GM23338 (cell line): ENCODE results near the gene RAB40C. TPM values are rescaled to one million over a fixed set of nuclear protein-coding genes. Genes with fewer than 3 reads are reported as not detected.

ENCODE experiments used
- ATAC-seq: fragments of 200-7000 bp; cut with Tn5 transposase; 3 replicates; pipeline ENCODE4 v1.9.1; 2020
- DNase-seq: peaks from one replicate; pipeline ENCODE4 v3.0.0-alpha.2; 2015; ENCODE audit warnings: low spot score
- H2AFZ ChIP-seq: fragments of 200-600 bp; sonication (generic); 2 replicates; pipeline ENCODE4 v1.8.0; 2016; ENCODE audit warnings: antibody characterized with exemption, mild to moderate bottlenecking, moderate library complexity
- H3F3A ChIP-seq: fragments of 200-600 bp; sonication (generic); replicated peaks from 2 replicates; pipeline ENCODE4 v1.8.0; 2017; ENCODE audit warnings: antibody characterized with exemption, mixed run types, low read depth
- H3K27ac ChIP-seq: fragments of 200-600 bp; sonication (generic); 2 replicates; pipeline ENCODE4 v1.6.1; 2016; ENCODE audit warnings: low read depth
- H3K27me3 ChIP-seq: fragments of 200-600 bp; sonication (generic); 2 replicates; pipeline ENCODE4 v1.8.0; 2016; ENCODE audit warnings: mild to moderate bottlenecking, mixed run types, moderate library complexity; ENCODE audit not compliant: insufficient read depth
- H3K36me3 ChIP-seq: fragments of 200-600 bp; sonication (generic); 2 replicates; pipeline ENCODE4 v1.8.0; 2016; ENCODE audit warnings: mild to moderate bottlenecking; ENCODE audit not compliant: insufficient read depth
- H3K4me1 ChIP-seq: fragments of 200-600 bp; sonication (generic); 2 replicates; pipeline ENCODE4 v1.8.0; 2016; ENCODE audit warnings: mild to moderate bottlenecking, moderate library complexity; ENCODE audit not compliant: insufficient read depth
- H3K4me2 ChIP-seq: fragments of 200-600 bp; sonication (generic); 2 replicates; pipeline ENCODE4 v1.7.1; 2017; ENCODE audit warnings: mixed run types
- H3K4me3 ChIP-seq: fragments of 200-600 bp; sonication (generic); 2 replicates; pipeline ENCODE4 v1.6.1; 2016; ENCODE audit warnings: mixed run types
- H3K79me2 ChIP-seq: fragments of 200-600 bp; sonication (generic); replicated peaks from 2 replicates; pipeline ENCODE4 v1.8.0; 2017; ENCODE audit warnings: mild to moderate bottlenecking; ENCODE audit not compliant: insufficient read depth
- H3K9me2 ChIP-seq: fragments of 200-600 bp; sonication (generic); 2 replicates; pipeline ENCODE4 v1.8.0; 2017; ENCODE audit not compliant: insufficient read depth
- H4K20me1 ChIP-seq: fragments of 200-600 bp; sonication (generic); replicated peaks from 2 replicates; pipeline ENCODE4 v1.8.0; 2017; ENCODE audit warnings: mild to moderate bottlenecking; ENCODE audit not compliant: insufficient read depth
- H3K27ac Mint-ChIP-seq: 2 replicates; pipeline ENCODE4 v1.8.0; 2020; ENCODE audit warnings: inconsistent platforms, mild to moderate bottlenecking, moderate library complexity, mixed read lengths
- H3K27me3 Mint-ChIP-seq: 3 replicates; pipeline ENCODE4 v1.8.0; 2022; ENCODE audit warnings: low read depth, mild to moderate bottlenecking, moderate library complexity, mixed read lengths, inconsistent platforms; ENCODE audit not compliant: insufficient read depth, poor library complexity
- H3K36me3 Mint-ChIP-seq: 3 replicates; pipeline ENCODE4 v1.8.0; 2021; ENCODE audit warnings: low read depth, mild to moderate bottlenecking, inconsistent platforms, moderate library complexity, mixed read lengths
- H3K4me1 Mint-ChIP-seq: 3 replicates; pipeline ENCODE4 v1.8.0; 2020; ENCODE audit warnings: mild to moderate bottlenecking, inconsistent platforms, mixed read lengths
- H3K4me3 Mint-ChIP-seq: 3 replicates; pipeline ENCODE4 v1.8.0; 2021; ENCODE audit warnings: moderate library complexity, mild to moderate bottlenecking, inconsistent platforms, mixed read lengths
- H3K9me3 Mint-ChIP-seq: 3 replicates; pipeline ENCODE4 v1.8.0; 2020; ENCODE audit warnings: moderate library complexity, mild to moderate bottlenecking, inconsistent platforms, mixed read lengths
- CREB1 ChIP-seq: fragments of 250-450 bp; sonication (Bioruptor Pico); IDR thresholded peaks from 2 replicates; pipeline ENCODE4 v1.5.0; 2020; ENCODE audit warnings: low read depth, mild to moderate bottlenecking, moderate library complexity
- EZH2 ChIP-seq: fragments of 200-600 bp; sonication (generic); IDR thresholded peaks from one replicate; pipeline ENCODE4 v1.8.0; 2017; ENCODE audit warnings: antibody characterized with exemption, mild to moderate bottlenecking, low read depth; ENCODE audit not compliant: unreplicated experiment
- EZH2phosphoT487 ChIP-seq: fragments of 200-600 bp; sonication (generic); IDR thresholded peaks from one replicate; pipeline ENCODE4 v1.8.1; 2018; ENCODE audit warnings: antibody characterized with exemption; ENCODE audit not compliant: unreplicated experiment
- JUNB ChIP-seq: IDR thresholded peaks from one replicate; pipeline ENCODE4 v1.6.1; 2016; ENCODE audit warnings: antibody characterized with exemption; ENCODE audit not compliant: unreplicated experiment
- NANOG ChIP-seq: IDR thresholded peaks from 2 replicates; pipeline ENCODE4 v1.6.1; 2016; ENCODE audit warnings: antibody characterized with exemption, borderline replicate concordance
- POLR2AphosphoS5 ChIP-seq: IDR thresholded peaks from 2 replicates; pipeline ENCODE4 v1.6.1; 2016; ENCODE audit warnings: antibody characterized with exemption, low read depth
- STAT1 ChIP-seq: IDR thresholded peaks from one replicate; pipeline ENCODE4 v1.6.1; 2016; ENCODE audit warnings: antibody characterized with exemption; ENCODE audit not compliant: unreplicated experiment
- ZNF114 ChIP-seq: fragments of 250-450 bp; sonication (Bioruptor Pico); IDR thresholded peaks from 2 replicates; pipeline ENCODE4 v1.5.0; 2020; ENCODE audit warnings: mild to moderate bottlenecking, moderate library complexity
- ZNF331 ChIP-seq: fragments of 250-450 bp; sonication (Bioruptor Pico); IDR thresholded peaks from 2 replicates; pipeline ENCODE4 v1.5.0; 2020; ENCODE audit warnings: low read depth, mild to moderate bottlenecking, moderate library complexity
- polyA plus RNA-seq: library from polyadenylated mRNA; unstranded; fragments of >200 nt; fragmentation: Nextera tagmentation; extraction: Ambion mirVana; gene quantifications from 2 replicates; pipeline ENCODE4 v1.2.1, GENCODE V29; 2016
- total RNA-seq: library from RNA; depleted of rRNA; stranded (reverse); fragments of >200 nt; shearing (Covaris generic); gene quantifications from 2 replicates; pipeline ENCODE4 v1.2.3, GENCODE V29; 2014
- TF ChIP-seq, protein P1 (sequence below), 2 experiments: fragments of 200-600 bp in 1 of 2; sonication (generic) in 1 of 2; conservative IDR thresholded peaks; 2 replicates each; pipeline versions ENCODE4 v1.5.1 to v1.6.1; 2016 to 2017; ENCODE audit warnings: antibody characterized with exemption in 2 of 2, low read depth in 2 of 2, mild to moderate bottlenecking in 2 of 2, moderate library complexity in 1 of 2
- TF ChIP-seq, protein P2 (sequence below): IDR thresholded peaks from 2 replicates; pipeline ENCODE4 v1.6.1; 2016; ENCODE audit warnings: antibody characterized with exemption
- TF ChIP-seq, protein P3 (sequence below): IDR thresholded peaks from one replicate; pipeline ENCODE4 v1.6.1; 2018; ENCODE audit warnings: antibody characterized with exemption; ENCODE audit not compliant: unreplicated experiment

The RAB40C gene
- total and polyA plus RNA-seq, 2 experiments from 2014 or later = 11.2 to 24.6 TPM

DNA sequence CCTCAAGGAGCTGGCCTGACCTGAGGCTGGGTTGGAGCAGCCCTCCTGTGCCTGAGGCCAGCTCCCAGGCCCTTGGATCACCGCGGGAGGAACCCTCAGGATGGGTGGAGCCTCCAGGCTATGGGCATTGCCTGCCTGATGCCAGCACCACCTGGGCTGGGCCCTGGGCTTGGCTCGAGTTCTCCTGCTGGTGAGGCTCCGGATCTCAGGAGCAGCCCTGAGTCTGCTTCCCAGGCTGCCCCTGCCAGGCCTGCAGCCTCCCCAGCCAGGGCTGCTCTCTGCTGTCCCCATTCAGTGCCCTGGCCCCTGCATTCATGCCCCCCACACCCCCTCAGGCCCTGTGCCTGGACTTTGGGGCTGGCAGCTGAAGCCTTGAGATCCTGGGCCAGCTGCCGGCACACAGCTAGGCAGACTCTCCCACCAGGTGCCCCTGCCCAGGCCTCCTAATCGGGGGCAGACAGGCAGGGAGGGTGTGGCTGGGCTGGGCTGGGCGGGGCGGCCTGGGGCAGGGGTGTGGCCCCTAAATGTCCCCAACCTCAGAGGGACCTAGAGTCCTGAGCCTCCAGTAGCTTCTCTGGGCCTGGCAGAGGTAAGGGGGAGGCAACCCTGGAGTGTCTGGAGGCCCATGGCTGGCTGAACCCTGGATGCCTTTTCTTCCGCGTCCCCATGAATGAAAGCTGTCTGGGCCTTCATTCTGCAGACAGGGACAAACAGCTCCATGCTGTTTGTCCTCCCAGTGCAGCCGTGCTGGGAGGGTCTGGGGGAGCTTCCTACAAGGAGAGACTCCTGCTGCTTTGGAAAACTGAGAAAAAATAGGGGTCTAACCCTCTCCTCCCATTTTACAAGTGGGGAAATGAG is 21.2 kb upstream of the RAB40C start:
- Mint-ChIP-seq H3K4me1 (peaks cover 6% of the 10 kb centered on the region; the same call in 2 of the 3 replicates), H3K4me3 (peak overlapping the region; percentile 80), H3K36me3 (no peaks in the 10 kb centered on the region; the same call in 2 of the 3 replicates), H3K9me3 (no peaks in the 10 kb centered on the region), H3K27me3 (peaks cover 3% of the 10 kb centered on the region), H3K27ac (no peak overlapping the region; the same call in 1 of the 2 replicates)
- peak overlapping the region; percentile 91; the same call in 1 of the 2 replicates for H2AFZ ChIP-seq
- TF ChIP-seq JUNB (no peak), ZNF331 (CRISPR knock-in tag) (no peak)
- TF ChIP-seq, protein P1, sequence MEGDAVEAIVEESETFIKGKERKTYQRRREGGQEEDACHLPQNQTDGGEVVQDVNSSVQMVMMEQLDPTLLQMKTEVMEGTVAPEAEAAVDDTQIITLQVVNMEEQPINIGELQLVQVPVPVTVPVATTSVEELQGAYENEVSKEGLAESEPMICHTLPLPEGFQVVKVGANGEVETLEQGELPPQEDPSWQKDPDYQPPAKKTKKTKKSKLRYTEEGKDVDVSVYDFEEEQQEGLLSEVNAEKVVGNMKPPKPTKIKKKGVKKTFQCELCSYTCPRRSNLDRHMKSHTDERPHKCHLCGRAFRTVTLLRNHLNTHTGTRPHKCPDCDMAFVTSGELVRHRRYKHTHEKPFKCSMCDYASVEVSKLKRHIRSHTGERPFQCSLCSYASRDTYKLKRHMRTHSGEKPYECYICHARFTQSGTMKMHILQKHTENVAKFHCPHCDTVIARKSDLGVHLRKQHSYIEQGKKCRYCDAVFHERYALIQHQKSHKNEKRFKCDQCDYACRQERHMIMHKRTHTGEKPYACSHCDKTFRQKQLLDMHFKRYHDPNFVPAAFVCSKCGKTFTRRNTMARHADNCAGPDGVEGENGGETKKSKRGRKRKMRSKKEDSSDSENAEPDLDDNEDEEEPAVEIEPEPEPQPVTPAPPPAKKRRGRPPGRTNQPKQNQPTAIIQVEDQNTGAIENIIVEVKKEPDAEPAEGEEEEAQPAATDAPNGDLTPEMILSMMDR (conservative IDR thresholded peaks at IDR 0.05; ENCODE audit: low read depth in 2 of 2) = no peak
- H3K4me2 ChIP-seq = peak overlapping the region; percentile 88
- 0 out of 2 replicates have a peak, but pooled peaks cover 11% of the 10 kb centered on the region for H3F3A ChIP-seq
- H3K27ac ChIP-seq = peak overlapping the region; percentile 66; the same call in 1 of the 2 replicates
- no peaks in the 10 kb centered on the region for H3K36me3 ChIP-seq
- peak overlapping the region; percentile 93 for H3K4me3 ChIP-seq
- peaks cover 8% of the 10 kb centered on the region for H3K79me2 ChIP-seq
- H3K4me1 ChIP-seq = peaks cover 17% of the 10 kb centered on the region
- no peaks in the 10 kb centered on the region for H3K9me2 ChIP-seq
- H4K20me1 ChIP-seq = no peaks in the 10 kb centered on the region
- DNase-seq (no peak), ATAC-seq (no peak)
- H3K27me3 ChIP-seq = no peaks in the 10 kb centered on the region

DNA sequence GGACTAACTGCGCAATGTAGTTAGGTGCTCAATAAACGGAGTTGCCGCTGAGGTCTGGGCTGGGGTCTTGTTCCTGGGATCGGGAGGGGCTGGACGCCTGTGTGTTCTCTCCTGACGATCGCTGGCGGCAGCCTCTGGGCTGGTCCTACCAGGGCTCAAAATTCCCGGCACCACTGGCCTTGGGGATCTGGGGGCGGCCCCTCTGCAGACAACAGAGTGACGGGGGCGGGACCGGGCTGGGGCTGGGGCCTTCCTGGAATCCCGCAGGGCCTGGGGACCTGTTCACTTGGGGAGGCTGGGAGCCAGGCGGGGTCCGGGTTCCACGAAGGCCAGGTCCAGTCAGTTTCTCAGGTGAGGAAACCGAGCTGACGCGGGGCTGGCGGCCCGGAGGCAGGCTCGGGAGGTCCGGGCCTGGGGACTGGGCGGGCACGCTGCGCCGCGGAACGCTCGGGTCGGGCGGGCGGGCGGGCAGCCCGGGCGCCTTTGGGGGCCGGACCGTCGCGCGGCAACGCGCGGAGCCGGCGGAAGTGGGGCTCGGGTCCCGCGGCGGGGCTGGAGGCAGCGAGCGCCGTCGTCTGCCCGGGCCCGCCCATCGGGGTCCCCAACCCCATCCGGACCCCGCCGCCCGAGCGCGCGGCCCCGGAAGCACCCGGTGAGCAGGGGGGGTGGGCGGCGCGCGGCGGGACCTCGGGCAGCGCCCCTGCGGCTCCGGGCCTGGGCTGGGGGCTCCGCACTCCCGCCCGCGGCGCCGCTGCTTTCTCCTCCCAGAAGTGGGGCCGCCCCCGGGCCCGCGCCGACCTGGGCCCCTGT is 20.2 kb upstream of the RAB40C start, which contains the start of gene PIGQ:
Gene PIGQ, plus strand, starts transcription at position 524 of the 810 bp plus-strand sequence. CDS start 4,107 bp downstream, outside the sequence.
- no peaks in the 10 kb centered on the region for H3K36me3 ChIP-seq
- peak within 1 kb of the TSS; percentile 93 for H3K4me3 ChIP-seq
- Mint-ChIP-seq H3K27ac (no peak within 1 kb of the TSS; the same call in 1 of the 2 replicates), H3K9me3 (no peaks in the 10 kb centered on the region), H3K4me3 (peak within 1 kb of the TSS; percentile 80), H3K36me3 (no peaks in the 10 kb centered on the region; the same call in 2 of the 3 replicates), H3K27me3 (peaks cover 5% of the 10 kb centered on the region), H3K4me1 (peaks cover 6% of the 10 kb centered on the region; the same call in 2 of the 3 replicates)
- H3K79me2 ChIP-seq = peaks cover 8% of the 10 kb centered on the region
- peak; percentile 56 for ATAC-seq
- peak within 1 kb of the TSS; percentile 91 for H2AFZ ChIP-seq
- peak within 1 kb of the TSS; percentile 92 for H3K4me2 ChIP-seq
- H3F3A ChIP-seq = 0 out of 2 replicates have a peak, but pooled peaks cover 11% of the 10 kb centered on the region
- no peaks in the 10 kb centered on the region for H4K20me1 ChIP-seq
- DNase-seq = peak; percentile 89
- peaks cover 17% of the 10 kb centered on the region for H3K4me1 ChIP-seq
- peak within 1 kb of the TSS; percentile 74; the same call in 1 of the 2 replicates for H3K27ac ChIP-seq
- no peaks in the 10 kb centered on the region for H3K27me3 ChIP-seq
- no peaks in the 10 kb centered on the region for H3K9me2 ChIP-seq
- TF ChIP-seq NANOG = no peak
- TF ChIP-seq, protein P2, sequence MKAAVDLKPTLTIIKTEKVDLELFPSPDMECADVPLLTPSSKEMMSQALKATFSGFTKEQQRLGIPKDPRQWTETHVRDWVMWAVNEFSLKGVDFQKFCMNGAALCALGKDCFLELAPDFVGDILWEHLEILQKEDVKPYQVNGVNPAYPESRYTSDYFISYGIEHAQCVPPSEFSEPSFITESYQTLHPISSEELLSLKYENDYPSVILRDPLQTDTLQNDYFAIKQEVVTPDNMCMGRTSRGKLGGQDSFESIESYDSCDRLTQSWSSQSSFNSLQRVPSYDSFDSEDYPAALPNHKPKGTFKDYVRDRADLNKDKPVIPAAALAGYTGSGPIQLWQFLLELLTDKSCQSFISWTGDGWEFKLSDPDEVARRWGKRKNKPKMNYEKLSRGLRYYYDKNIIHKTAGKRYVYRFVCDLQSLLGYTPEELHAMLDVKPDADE = no peak
- TF ChIP-seq JUNB = no peak
- no peak for TF ChIP-seq STAT1
- TF ChIP-seq, protein P3, sequence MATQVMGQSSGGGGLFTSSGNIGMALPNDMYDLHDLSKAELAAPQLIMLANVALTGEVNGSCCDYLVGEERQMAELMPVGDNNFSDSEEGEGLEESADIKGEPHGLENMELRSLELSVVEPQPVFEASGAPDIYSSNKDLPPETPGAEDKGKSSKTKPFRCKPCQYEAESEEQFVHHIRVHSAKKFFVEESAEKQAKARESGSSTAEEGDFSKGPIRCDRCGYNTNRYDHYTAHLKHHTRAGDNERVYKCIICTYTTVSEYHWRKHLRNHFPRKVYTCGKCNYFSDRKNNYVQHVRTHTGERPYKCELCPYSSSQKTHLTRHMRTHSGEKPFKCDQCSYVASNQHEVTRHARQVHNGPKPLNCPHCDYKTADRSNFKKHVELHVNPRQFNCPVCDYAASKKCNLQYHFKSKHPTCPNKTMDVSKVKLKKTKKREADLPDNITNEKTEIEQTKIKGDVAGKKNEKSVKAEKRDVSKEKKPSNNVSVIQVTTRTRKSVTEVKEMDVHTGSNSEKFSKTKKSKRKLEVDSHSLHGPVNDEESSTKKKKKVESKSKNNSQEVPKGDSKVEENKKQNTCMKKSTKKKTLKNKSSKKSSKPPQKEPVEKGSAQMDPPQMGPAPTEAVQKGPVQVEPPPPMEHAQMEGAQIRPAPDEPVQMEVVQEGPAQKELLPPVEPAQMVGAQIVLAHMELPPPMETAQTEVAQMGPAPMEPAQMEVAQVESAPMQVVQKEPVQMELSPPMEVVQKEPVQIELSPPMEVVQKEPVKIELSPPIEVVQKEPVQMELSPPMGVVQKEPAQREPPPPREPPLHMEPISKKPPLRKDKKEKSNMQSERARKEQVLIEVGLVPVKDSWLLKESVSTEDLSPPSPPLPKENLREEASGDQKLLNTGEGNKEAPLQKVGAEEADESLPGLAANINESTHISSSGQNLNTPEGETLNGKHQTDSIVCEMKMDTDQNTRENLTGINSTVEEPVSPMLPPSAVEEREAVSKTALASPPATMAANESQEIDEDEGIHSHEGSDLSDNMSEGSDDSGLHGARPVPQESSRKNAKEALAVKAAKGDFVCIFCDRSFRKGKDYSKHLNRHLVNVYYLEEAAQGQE = no peak
- TF ChIP-seq CREB1 (CRISPR knock-in tag) = no peak
- TF ChIP-seq, protein P1 (conservative IDR thresholded peaks at IDR 0.05; ENCODE audit: low read depth in 2 of 2) = no peak
- no peak for TF ChIP-seq ZNF331 (CRISPR knock-in tag)
- TF ChIP-seq EZH2phosphoT487 = no peak
- no peak for TF ChIP-seq POLR2AphosphoS5
- no peak for TF ChIP-seq EZH2
- TF ChIP-seq ZNF114 (CRISPR knock-in tag) = no peak
